Osteocyte (in vitro differentiated cells): ENCODE results near the gene WWTR1. TPM values are rescaled to one million over a fixed set of nuclear protein-coding genes. Genes with fewer than 3 reads are reported as not detected.

ENCODE experiments used
- DNase-seq: peaks from one replicate; pipeline ENCODE4 v3.0.0; 2021; ENCODE audit warnings: mixed read lengths; ENCODE audit not compliant: unreplicated experiment; ENCODE audit errors: extremely low spot score
- H3K27ac Mint-ChIP-seq: one replicate; pipeline ENCODE4 v1.8.0; 2021; ENCODE audit warnings: mild to moderate bottlenecking, mixed read lengths; ENCODE audit not compliant: unreplicated experiment
- H3K27me3 Mint-ChIP-seq: one replicate; pipeline ENCODE4 v1.8.0; 2021; ENCODE audit warnings: mixed read lengths; ENCODE audit not compliant: unreplicated experiment
- H3K36me3 Mint-ChIP-seq: one replicate; pipeline ENCODE4 v1.8.0; 2021; ENCODE audit warnings: mixed read lengths; ENCODE audit not compliant: unreplicated experiment
- H3K4me1 Mint-ChIP-seq: one replicate; pipeline ENCODE4 v1.8.0; 2021; ENCODE audit warnings: mixed read lengths; ENCODE audit not compliant: unreplicated experiment
- H3K4me3 Mint-ChIP-seq: one replicate; pipeline ENCODE4 v1.8.0; 2021; ENCODE audit warnings: mild to moderate bottlenecking, moderate library complexity, mixed read lengths; ENCODE audit not compliant: unreplicated experiment
- H3K9me3 Mint-ChIP-seq: one replicate; pipeline ENCODE4 v1.8.0; 2021; ENCODE audit warnings: mixed read lengths; ENCODE audit not compliant: unreplicated experiment
- total RNA-seq: library from RNA; stranded (reverse); gene quantifications from 2 replicates; pipeline ENCODE4 v1.2.1, GENCODE V29; 2021
- TF ChIP-seq, protein P1 (sequence below): fragments of 200-600 bp; sonication (generic); IDR thresholded peaks from 2 replicates; pipeline ENCODE4 v1.5.0; 2021; ENCODE audit warnings: antibody characterized with exemption, mild to moderate bottlenecking, moderate library complexity

WWTR1 gene
- total RNA-seq, 1 donor from 2014 or later = 120 TPM

DNA sequence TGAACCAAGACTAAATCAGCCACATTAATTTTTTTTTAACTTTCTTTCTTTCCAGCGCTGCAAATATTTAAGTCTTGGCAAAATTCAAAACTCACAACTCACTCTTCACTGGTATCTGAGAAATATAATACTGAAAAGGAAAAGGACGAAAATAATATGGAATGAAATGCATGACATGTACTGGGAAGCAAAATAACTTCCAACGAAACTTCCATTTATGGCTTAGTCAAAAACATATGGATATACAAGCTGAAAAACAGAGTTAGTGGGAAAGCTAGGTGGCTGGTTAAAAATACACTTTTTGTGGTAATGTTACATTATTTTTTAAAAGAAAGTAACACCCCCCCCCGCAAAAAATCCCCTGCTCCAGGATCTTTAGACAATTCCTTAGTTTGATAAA lies 97.2 kb downstream of the WWTR1 start:
- peaks cover 20% of the 10 kb centered on the region for H3K36me3 Mint-ChIP-seq
- peak overlapping the region; percentile 69 for H3K27ac Mint-ChIP-seq
- H3K4me3 Mint-ChIP-seq = no peak overlapping the region
- no peaks in the 10 kb centered on the region for H3K9me3 Mint-ChIP-seq
- no peaks in the 10 kb centered on the region for H3K27me3 Mint-ChIP-seq
- peaks cover 58% of the 10 kb centered on the region for H3K4me1 Mint-ChIP-seq
- DNase-seq = no peak
- TF ChIP-seq, protein P1, sequence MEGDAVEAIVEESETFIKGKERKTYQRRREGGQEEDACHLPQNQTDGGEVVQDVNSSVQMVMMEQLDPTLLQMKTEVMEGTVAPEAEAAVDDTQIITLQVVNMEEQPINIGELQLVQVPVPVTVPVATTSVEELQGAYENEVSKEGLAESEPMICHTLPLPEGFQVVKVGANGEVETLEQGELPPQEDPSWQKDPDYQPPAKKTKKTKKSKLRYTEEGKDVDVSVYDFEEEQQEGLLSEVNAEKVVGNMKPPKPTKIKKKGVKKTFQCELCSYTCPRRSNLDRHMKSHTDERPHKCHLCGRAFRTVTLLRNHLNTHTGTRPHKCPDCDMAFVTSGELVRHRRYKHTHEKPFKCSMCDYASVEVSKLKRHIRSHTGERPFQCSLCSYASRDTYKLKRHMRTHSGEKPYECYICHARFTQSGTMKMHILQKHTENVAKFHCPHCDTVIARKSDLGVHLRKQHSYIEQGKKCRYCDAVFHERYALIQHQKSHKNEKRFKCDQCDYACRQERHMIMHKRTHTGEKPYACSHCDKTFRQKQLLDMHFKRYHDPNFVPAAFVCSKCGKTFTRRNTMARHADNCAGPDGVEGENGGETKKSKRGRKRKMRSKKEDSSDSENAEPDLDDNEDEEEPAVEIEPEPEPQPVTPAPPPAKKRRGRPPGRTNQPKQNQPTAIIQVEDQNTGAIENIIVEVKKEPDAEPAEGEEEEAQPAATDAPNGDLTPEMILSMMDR = no peak

DNA sequence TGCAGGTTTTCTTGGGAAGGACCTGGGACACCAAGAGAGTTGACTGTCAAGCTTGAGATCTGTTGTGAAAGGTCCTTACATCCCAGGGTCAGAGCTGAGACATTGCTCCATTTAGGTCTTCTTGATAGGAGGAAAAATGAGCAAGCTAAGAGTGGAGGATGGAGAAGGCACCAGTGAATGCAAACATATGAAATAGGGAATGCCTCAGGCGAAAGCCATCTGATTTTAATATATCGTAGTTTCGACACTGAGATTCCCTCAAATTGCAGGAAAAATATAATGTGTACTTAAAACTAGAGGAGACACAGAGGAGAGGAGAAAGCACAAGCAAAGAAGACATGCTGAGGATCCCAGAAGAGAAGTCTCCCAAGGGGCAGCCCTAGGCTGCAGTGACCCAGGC lies 97.8 kb downstream of the WWTR1 start:
- TF ChIP-seq, protein P1 = no peak
- Mint-ChIP-seq H3K4me3 (no peak overlapping the region), H3K9me3 (no peaks in the 10 kb centered on the region), H3K27ac (peak overlapping the region; percentile 69), H3K27me3 (no peaks in the 10 kb centered on the region), H3K36me3 (peaks cover 20% of the 10 kb centered on the region), H3K4me1 (peaks cover 61% of the 10 kb centered on the region)
- DNase-seq = no peak

DNA sequence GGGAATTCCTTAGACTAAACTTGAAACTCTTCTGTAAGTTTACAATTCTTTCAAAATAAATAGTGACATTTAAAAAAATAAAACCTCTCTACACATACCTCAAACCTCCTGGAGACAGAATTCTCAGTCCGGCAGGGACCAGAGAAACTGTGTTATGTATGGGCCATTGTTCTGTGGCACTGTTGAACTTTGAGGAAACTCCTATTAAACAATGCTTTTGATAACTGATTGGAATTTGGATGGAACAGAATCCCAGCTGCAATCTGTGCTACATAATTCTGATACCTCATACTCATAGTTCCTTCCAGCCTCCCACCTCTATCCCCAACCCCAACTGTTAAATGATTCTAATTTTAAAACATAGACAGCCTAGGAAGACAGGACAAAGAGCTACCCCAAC lies 98.3 kb downstream of the WWTR1 start:
- H3K4me3 Mint-ChIP-seq = no peak overlapping the region
- no peak for DNase-seq
- H3K36me3 Mint-ChIP-seq = peaks cover 20% of the 10 kb centered on the region
- H3K9me3 Mint-ChIP-seq = no peaks in the 10 kb centered on the region
- H3K4me1 Mint-ChIP-seq = peaks cover 62% of the 10 kb centered on the region
- TF ChIP-seq, protein P1 = no peak
- H3K27me3 Mint-ChIP-seq = no peaks in the 10 kb centered on the region
- H3K27ac Mint-ChIP-seq = peak overlapping the region; percentile 69

DNA sequence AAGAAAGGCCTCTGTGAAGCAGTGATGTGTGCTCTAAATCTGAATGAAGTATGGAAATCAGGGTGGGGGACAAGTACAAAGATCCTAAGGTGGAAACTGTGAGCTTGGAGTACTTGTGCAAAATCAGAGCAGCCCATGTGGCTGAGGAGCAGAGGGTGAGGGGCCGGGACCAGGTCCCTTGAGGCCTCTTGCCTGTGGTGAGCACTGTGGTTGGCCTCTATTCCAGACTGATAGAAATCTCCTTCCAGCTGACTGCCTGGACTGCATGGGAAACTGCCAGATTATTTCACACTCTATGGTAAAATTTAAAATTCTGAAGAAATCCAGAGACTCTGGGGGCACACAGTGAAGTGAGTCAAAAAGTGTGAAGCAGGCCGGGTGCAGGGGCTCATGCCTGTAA lies 101.9 kb downstream of the WWTR1 start:
- Mint-ChIP-seq H3K36me3 (peaks cover 14% of the 10 kb centered on the region), H3K27ac (peak overlapping the region; percentile 82), H3K9me3 (no peaks in the 10 kb centered on the region), H3K4me1 (peaks cover 72% of the 10 kb centered on the region), H3K27me3 (no peaks in the 10 kb centered on the region), H3K4me3 (no peak overlapping the region)
- no peak for DNase-seq
- TF ChIP-seq, protein P1 = no peak

DNA sequence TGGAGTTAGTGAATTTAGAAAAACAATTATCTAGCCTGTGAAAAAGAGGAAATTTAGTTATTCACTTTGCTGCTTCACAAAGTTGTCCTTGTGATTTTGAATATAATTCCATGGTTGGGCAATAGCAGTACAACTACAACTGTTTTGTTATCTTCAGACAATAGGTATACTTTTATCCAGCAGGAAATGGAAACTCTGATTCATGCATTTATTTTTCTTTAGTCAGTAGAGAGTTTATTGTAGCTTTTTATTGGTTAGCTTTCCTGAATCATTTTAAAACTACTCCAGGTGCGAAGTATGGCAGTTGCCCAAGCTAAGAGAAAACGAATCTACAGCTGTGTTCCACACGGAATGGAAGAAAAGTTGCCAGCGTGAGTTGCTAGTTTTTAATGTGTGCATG lies 103.0 kb downstream of the WWTR1 start:
- TF ChIP-seq, protein P1 = no peak
- H3K27ac Mint-ChIP-seq = peak overlapping the region; percentile 82

More for the DNA sequence above, 103.0 kb downstream of the WWTR1 start:
- DNase-seq = no peak
- peaks cover 10% of the 10 kb centered on the region for H3K36me3 Mint-ChIP-seq
- no peaks in the 10 kb centered on the region for H3K9me3 Mint-ChIP-seq
- H3K4me3 Mint-ChIP-seq = no peak overlapping the region
- no peaks in the 10 kb centered on the region for H3K27me3 Mint-ChIP-seq
- peaks cover 62% of the 10 kb centered on the region for H3K4me1 Mint-ChIP-seq
